ENCODE results near the gene HPN.
"Not testable (repeated sequence)": the region's sequence is repeated elsewhere in the genome, so short reads cannot be mapped to it uniquely, and the experiment has no call there.

The HPN gene

GRCh38 chr19:35006342-35006998, 35.1 kb upstream of the HPN start:
- peak overlapping the region; percentile 31 for H3K27ac ChIP-seq
- TF ChIP-seq CTCF (IDR thresholded peaks at IDR 0.05) (no peak), ZFX (IDR thresholded peaks at IDR 0.05; ENCODE audit: borderline replicate concordance) (no peak)

GRCh38 chr19:35006999-35007365, 34.5 kb upstream of the HPN start:
- TF ChIP-seq ZFX (IDR thresholded peaks at IDR 0.05; ENCODE audit: borderline replicate concordance) = no peak
- no peak for TF ChIP-seq CTCF (IDR thresholded peaks at IDR 0.05)
- H3K27ac ChIP-seq = peak overlapping the region; percentile 31

GRCh38 chr19:35007427-35007826, 34.1 kb upstream of the HPN start:
- H3K27ac ChIP-seq = not testable (repeated sequence)

GRCh38 chr19:35008891-35009341, 32.6 kb upstream of the HPN start:
- H3K27ac ChIP-seq = no peak overlapping the region
- no peak for TF ChIP-seq ZFX (IDR thresholded peaks at IDR 0.05; ENCODE audit: borderline replicate concordance)

GRCh38 chr19:35009424-35010415, 31.8 kb upstream of the HPN start:
- no peak for TF ChIP-seq ZFX (IDR thresholded peaks at IDR 0.05; ENCODE audit: borderline replicate concordance)
- no peak for TF ChIP-seq CTCF (IDR thresholded peaks at IDR 0.05)
- H3K27ac ChIP-seq = no peak overlapping the region

GRCh38 chr19:35011091-35011689, 30.3 kb upstream of the HPN start:
- no peak overlapping the region for H3K27ac ChIP-seq
- TF ChIP-seq CTCF (IDR thresholded peaks at IDR 0.05) (no peak), ZFX (IDR thresholded peaks at IDR 0.05; ENCODE audit: borderline replicate concordance) (no peak)

GRCh38 chr19:35011737-35012682, 29.5 kb upstream of the HPN start:
- TF ChIP-seq ZFX (IDR thresholded peaks at IDR 0.05; ENCODE audit: borderline replicate concordance) (no peak), CTCF (IDR thresholded peaks at IDR 0.05) (no peak)
- no peak overlapping the region for H3K27ac ChIP-seq

All from 22Rv1 (cell line).